Upper lobe of left lung (tissue), 4 donors: ENCODE measurements around the gene RNF182.

ENCODE experiments used
- POLR2A ChIP-seq, 4 donors: fragments of 450-650 bp; IDR thresholded peaks; one replicate each; pipeline ENCODE4 v1.5.1; 2016 to 2017; ENCODE audit warnings: antibody characterized with exemption in 4 of 4, mild to moderate bottlenecking in 2 of 4
- POLR2AphosphoS5 ChIP-seq, 2 donors: sonication (generic); formaldehyde crosslinking; IDR thresholded peaks; one replicate each; pipeline ENCODE4 v1.5.1; 2017; ENCODE audit warnings: antibody characterized with exemption in 2 of 2
- TF ChIP-seq, protein P1 (sequence below), 6 experiments: fragments of 450-650 bp in 4 of 6; fragments of 200-600 bp in 2 of 6; sonication (generic) in 2 of 6; IDR thresholded peaks; one replicate each; pipeline ENCODE4 v1.5.1; 2016 to 2019; ENCODE audit warnings: antibody characterized with exemption in 6 of 6

DNA sequence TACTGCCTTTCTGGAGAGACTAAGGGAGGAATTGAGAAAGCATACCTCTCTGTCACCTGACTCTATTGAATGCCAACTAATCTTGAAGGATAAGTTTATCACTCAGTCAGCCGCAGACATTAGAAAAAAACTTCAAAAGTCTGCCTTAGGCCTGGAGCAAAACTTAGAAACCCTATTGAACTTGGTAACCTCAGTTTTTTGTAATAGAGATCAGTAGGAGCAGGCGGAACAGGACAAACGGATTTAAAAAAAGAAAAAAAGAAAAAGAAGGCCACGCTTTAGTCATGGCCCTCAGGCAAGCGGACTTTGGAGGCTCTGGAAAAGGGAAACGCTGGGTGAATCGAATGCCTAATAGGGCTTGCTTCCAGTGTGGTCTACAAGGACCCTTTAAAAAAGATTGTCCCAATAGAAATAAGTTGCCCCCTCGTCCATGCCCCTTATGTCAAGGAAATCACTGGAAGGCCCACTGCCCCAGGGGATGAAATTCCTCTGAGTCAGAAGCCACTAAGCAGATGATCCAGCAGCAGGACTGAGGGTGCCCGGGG is 43.1 kb upstream of the RNF182 start:
- TF ChIP-seq POLR2AphosphoS5 (IDR thresholded peaks at IDR 0.05), result no peak
- TF ChIP-seq, protein P1, sequence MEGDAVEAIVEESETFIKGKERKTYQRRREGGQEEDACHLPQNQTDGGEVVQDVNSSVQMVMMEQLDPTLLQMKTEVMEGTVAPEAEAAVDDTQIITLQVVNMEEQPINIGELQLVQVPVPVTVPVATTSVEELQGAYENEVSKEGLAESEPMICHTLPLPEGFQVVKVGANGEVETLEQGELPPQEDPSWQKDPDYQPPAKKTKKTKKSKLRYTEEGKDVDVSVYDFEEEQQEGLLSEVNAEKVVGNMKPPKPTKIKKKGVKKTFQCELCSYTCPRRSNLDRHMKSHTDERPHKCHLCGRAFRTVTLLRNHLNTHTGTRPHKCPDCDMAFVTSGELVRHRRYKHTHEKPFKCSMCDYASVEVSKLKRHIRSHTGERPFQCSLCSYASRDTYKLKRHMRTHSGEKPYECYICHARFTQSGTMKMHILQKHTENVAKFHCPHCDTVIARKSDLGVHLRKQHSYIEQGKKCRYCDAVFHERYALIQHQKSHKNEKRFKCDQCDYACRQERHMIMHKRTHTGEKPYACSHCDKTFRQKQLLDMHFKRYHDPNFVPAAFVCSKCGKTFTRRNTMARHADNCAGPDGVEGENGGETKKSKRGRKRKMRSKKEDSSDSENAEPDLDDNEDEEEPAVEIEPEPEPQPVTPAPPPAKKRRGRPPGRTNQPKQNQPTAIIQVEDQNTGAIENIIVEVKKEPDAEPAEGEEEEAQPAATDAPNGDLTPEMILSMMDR (IDR thresholded peaks at IDR 0.05), result no peak
- TF ChIP-seq POLR2A (IDR thresholded peaks at IDR 0.05), result no peak
